OCI-LY7 (cell line): ENCODE results near the gene SUN5. TPM values are rescaled to one million over a fixed set of nuclear protein-coding genes. Genes with fewer than 3 reads are reported as not detected.

Experiments used
- BruUV-seq: library from RNA; stranded (reverse); fragments of 400-500 nt; replicated peaks from 2 replicates; lab custom pipeline; 2021; lab: Mats Ljungman, UMichigan
- CTCF ChIA-PET: fragments of 300-600 bp; sonication (Branson Sonifier 250); formaldehyde crosslinking; loops from one replicate; lab custom pipeline; 2022; ENCODE audit warnings: antibody characterized with exemption; ENCODE audit not compliant: unreplicated experiment; lab: Charles Lee
- POLR2A ChIA-PET: fragments of 300-600 bp; sonication (Branson Sonifier 250); formaldehyde crosslinking; loops from one replicate; lab custom pipeline; 2022; ENCODE audit warnings: antibody characterized with exemption; lab: Charles Lee
- DNase-seq: peaks from one replicate; pipeline ENCODE4 v3.0.0-alpha.2; 2015; ENCODE audit warnings: low spot score
- H2AFZ ChIP-seq: fragments of 200-600 bp; sonication (generic), shearing (Covaris generic); 2 replicates; pipeline ENCODE4 v1.6.1; 2014; ENCODE audit warnings: mild to moderate bottlenecking, antibody characterized with exemption, low read length, moderate library complexity
- H3K27ac ChIP-seq: fragments of 200-600 bp; sonication (generic); 2 replicates; pipeline ENCODE4 v1.5.1; 2014; ENCODE audit warnings: mixed run types, low read depth, mild to moderate bottlenecking, moderate library complexity, low read length, inconsistent platforms; ENCODE audit not compliant: poor library complexity, severe bottlenecking
- H3K36me3 ChIP-seq: fragments of 200-600 bp; sonication (generic); 2 replicates; pipeline ENCODE4 v1.6.1; 2014; ENCODE audit warnings: mild to moderate bottlenecking, antibody characterized with exemption, low read length, moderate library complexity, mixed read lengths; ENCODE audit not compliant: insufficient read depth
- H3K4me1 ChIP-seq: fragments of 200-600 bp; sonication (generic); 2 replicates; pipeline ENCODE4 v1.5.1; 2014; ENCODE audit warnings: mild to moderate bottlenecking, low read length; ENCODE audit not compliant: insufficient read depth, poor library complexity, severe bottlenecking
- H3K4me2 ChIP-seq: fragments of 200-600 bp; sonication (generic); 2 replicates; pipeline ENCODE4 v1.6.1; 2014; ENCODE audit warnings: mild to moderate bottlenecking, low read length
- H3K4me3 ChIP-seq: fragments of 200-600 bp; sonication (generic); 2 replicates; pipeline ENCODE4 v1.5.1; 2014; ENCODE audit warnings: mild to moderate bottlenecking, low read depth, low read length; ENCODE audit not compliant: poor library complexity, severe bottlenecking
- H3K79me2 ChIP-seq: fragments of 200-600 bp; sonication (generic); 2 replicates; pipeline ENCODE4 v1.6.1; 2016; ENCODE audit warnings: low read depth, mild to moderate bottlenecking, low read length, moderate library complexity, mixed read lengths; ENCODE audit not compliant: insufficient read depth
- H3K9me2 ChIP-seq: fragments of 200-600 bp; sonication (generic); 2 replicates; pipeline ENCODE4 v1.6.1; 2016; ENCODE audit warnings: mild to moderate bottlenecking, low read length, mixed read lengths; ENCODE audit not compliant: insufficient read depth
- H3K9me3 ChIP-seq: fragments of 200-600 bp; sonication (generic); 2 replicates; pipeline ENCODE4 v1.6.1; 2014; ENCODE audit warnings: mild to moderate bottlenecking, mixed run types, low read length, mixed read lengths
- H4K20me1 ChIP-seq: fragments of 200-600 bp; sonication (generic); 2 replicates; pipeline ENCODE4 v1.6.1; 2014; ENCODE audit warnings: mild to moderate bottlenecking, antibody characterized with exemption, low read length, moderate library complexity, mixed read lengths; ENCODE audit not compliant: insufficient read depth
- EZH2phosphoT487 ChIP-seq: fragments of 200-600 bp; sonication (generic); IDR thresholded peaks from 2 replicates; pipeline ENCODE4 v1.6.1; 2018; ENCODE audit warnings: low read depth, borderline replicate concordance, mild to moderate bottlenecking, mixed run types, antibody characterized with exemption, low read length, moderate library complexity, mixed read lengths
- intact Hi-C: fragments of 100-400 bp; cut with micrococcal nuclease; formaldehyde crosslinking; loops from one replicate; pipeline ENCODE4 v1.10.0; 2022; ENCODE audit not compliant: unreplicated experiment
- total RNA-seq, 2 experiments: library from RNA; depleted of rRNA in 1 of 2; stranded (reverse); fragments of >200 nt in 1 of 2; shearing (Covaris generic) in 1 of 2; gene quantifications; 2 replicates each; pipeline ENCODE4 v1.2.3, GENCODE V29; 2014 to 2022
- TF ChIP-seq, protein P1 (sequence below): fragments of 200-600 bp; sonication (generic); conservative IDR thresholded peaks from 2 replicates; pipeline ENCODE4 v1.5.1; 2014; ENCODE audit warnings: mild to moderate bottlenecking, antibody characterized with exemption, low read length, moderate library complexity, mixed read lengths

SUN5 gene
- total RNA-seq, 2 experiments from 2014 or later: not detected

- Histone ChIP-seq H2AFZ (no peak overlapping the region), H3K36me3 (no peaks in the 10 kb centered on the region), H3K27ac (no peak overlapping the region), H3K4me1 (no peaks in the 10 kb centered on the region), H3K9me3 (no peaks in the 10 kb centered on the region), H3K9me2 (no peaks in the 10 kb centered on the region), H4K20me1 (no peaks in the 10 kb centered on the region), H3K79me2 (no peaks in the 10 kb centered on the region), H3K4me3 (no peak overlapping the region), H3K4me2 (no peak overlapping the region)
- TF ChIP-seq EZH2phosphoT487: no peak
- TF ChIP-seq, protein P1, sequence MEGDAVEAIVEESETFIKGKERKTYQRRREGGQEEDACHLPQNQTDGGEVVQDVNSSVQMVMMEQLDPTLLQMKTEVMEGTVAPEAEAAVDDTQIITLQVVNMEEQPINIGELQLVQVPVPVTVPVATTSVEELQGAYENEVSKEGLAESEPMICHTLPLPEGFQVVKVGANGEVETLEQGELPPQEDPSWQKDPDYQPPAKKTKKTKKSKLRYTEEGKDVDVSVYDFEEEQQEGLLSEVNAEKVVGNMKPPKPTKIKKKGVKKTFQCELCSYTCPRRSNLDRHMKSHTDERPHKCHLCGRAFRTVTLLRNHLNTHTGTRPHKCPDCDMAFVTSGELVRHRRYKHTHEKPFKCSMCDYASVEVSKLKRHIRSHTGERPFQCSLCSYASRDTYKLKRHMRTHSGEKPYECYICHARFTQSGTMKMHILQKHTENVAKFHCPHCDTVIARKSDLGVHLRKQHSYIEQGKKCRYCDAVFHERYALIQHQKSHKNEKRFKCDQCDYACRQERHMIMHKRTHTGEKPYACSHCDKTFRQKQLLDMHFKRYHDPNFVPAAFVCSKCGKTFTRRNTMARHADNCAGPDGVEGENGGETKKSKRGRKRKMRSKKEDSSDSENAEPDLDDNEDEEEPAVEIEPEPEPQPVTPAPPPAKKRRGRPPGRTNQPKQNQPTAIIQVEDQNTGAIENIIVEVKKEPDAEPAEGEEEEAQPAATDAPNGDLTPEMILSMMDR: no peak
- ChIA-PET CTCF (no interaction called here), POLR2A (no interaction called here)
- intact Hi-C loops: no loop called here
- no peak for DNase-seq
- BruUV-seq: no TSS peak
Measured at GRCh38 chr20:32993496-32994050, 10.7 kb downstream of the SUN5 start.

DNA sequence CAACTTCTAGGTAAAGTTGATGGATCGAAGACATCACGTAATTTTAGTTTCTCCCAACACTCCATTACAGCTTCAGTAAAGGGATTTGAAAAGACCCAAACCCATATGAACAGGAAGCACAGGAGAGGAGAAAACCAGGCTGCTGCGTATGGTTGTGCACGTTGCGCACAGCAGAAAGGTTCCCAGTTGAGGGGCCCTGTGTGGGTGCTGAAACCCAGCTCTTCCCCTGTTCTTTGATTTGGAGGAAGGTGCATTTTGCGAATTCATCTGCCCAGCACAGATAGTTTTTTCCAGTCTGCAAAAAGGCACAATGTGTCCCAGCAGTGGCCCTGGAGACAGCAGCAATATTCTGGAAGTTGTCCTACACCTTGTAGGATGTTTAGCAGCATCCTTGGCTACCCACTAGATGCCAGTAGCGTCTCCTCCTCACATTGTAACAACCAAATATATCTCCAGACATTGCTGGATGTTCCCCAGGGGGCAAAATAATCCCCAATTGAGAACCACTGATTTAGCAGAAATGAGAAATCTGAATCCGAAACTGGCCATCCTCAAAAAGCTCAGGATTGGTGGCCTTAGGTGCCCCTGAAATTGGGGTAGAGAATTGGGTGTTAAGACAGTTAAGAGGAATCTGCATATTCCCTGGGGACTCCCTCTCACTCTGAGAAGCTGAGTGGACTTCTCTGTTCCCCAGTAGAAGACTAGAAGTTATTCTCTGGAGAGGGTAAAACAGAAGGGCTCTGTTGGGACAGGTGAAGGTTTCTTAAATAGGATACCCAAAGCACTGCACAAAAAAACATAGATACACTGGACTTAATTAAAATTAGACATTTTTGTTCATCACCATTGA is 12.2 kb downstream of the SUN5 start:
- no peaks in the 10 kb centered on the region for H4K20me1 ChIP-seq
- no peak for DNase-seq
- TF ChIP-seq, protein P1: no peak
- no peak for TF ChIP-seq EZH2phosphoT487
- no peaks in the 10 kb centered on the region for H3K4me1 ChIP-seq
- no peaks in the 10 kb centered on the region for H3K9me3 ChIP-seq
- no peak overlapping the region for H2AFZ ChIP-seq
- no peak overlapping the region for H3K4me2 ChIP-seq
- no peaks in the 10 kb centered on the region for H3K36me3 ChIP-seq
- H3K27ac ChIP-seq: no peak overlapping the region
- no peaks in the 10 kb centered on the region for H3K79me2 ChIP-seq
- no peaks in the 10 kb centered on the region for H3K9me2 ChIP-seq
- POLR2A ChIA-PET: no interaction called here
- no TSS peak for BruUV-seq
- no peak overlapping the region for H3K4me3 ChIP-seq
- intact Hi-C loops: no loop called here
- CTCF ChIA-PET: no interaction called here

GRCh38 chr20:32991383-32991782 is 12.8 kb downstream of the SUN5 start:
- intact Hi-C loops: no loop called here
- no peak overlapping the region for H3K27ac ChIP-seq
- no TSS peak for BruUV-seq
- H3K36me3 ChIP-seq: no peaks in the 10 kb centered on the region
- no peak overlapping the region for H2AFZ ChIP-seq
- no peaks in the 10 kb centered on the region for H4K20me1 ChIP-seq
- ChIA-PET CTCF (no interaction called here), POLR2A (no interaction called here)
- TF ChIP-seq, protein P1: no peak
- no peak for TF ChIP-seq EZH2phosphoT487
- H3K4me3 ChIP-seq: no peak overlapping the region
- no peak for DNase-seq
- H3K9me3 ChIP-seq: no peaks in the 10 kb centered on the region
- no peaks in the 10 kb centered on the region for H3K79me2 ChIP-seq
- no peaks in the 10 kb centered on the region for H3K9me2 ChIP-seq
- H3K4me1 ChIP-seq: no peaks in the 10 kb centered on the region
- H3K4me2 ChIP-seq: no peak overlapping the region
